HepG2 (cell line): ENCODE data around the gene EEF1AKMT1. TPM values are rescaled to one million over a fixed set of nuclear protein-coding genes. Genes with fewer than 3 reads are reported as not detected.

ENCODE experiments used
- EZH2 ChIP-seq: conservative IDR thresholded peaks from 2 replicates; pipeline ENCODE4 v1.6.1; 2012; ENCODE audit warnings: mild to moderate bottlenecking, low read depth, low read length, moderate library complexity
- REL ChIP-seq: sonication (generic); formaldehyde crosslinking; conservative IDR thresholded peaks from 2 replicates; pipeline ENCODE4 v1.8.0; 2022; ENCODE audit warnings: mild to moderate bottlenecking, missing genetic modification reagents, moderate library complexity
- YEATS2 ChIP-seq: sonication (generic); formaldehyde crosslinking; IDR thresholded peaks from 2 replicates; pipeline ENCODE4 v1.4.0; 2020; ENCODE audit warnings: missing genetic modification reagents, borderline replicate concordance
- ZFX ChIP-seq: sonication (generic); formaldehyde crosslinking; IDR thresholded peaks from 2 replicates; pipeline ENCODE4 v1.4.0; 2020; ENCODE audit warnings: mild to moderate bottlenecking, low read depth, missing genetic modification reagents, moderate library complexity
- ZFY ChIP-seq: sonication (generic); formaldehyde crosslinking; IDR thresholded peaks from 2 replicates; pipeline ENCODE4 v1.4.0; 2020; ENCODE audit warnings: missing genetic modification reagents
- ZNF264 ChIP-seq: sonication (generic); formaldehyde crosslinking; IDR thresholded peaks from 2 replicates; pipeline ENCODE4 v1.4.0; 2020; ENCODE audit warnings: missing genetic modification reagents
- ZNF382 ChIP-seq: sonication (generic); formaldehyde crosslinking; IDR thresholded peaks from 2 replicates; pipeline ENCODE4 v1.5.0; 2020; ENCODE audit warnings: missing genetic modification reagents, mild to moderate bottlenecking, borderline replicate concordance
- ZNF501 ChIP-seq: sonication (generic); formaldehyde crosslinking; IDR thresholded peaks from 2 replicates; pipeline ENCODE4 v1.5.1; 2020; ENCODE audit warnings: mild to moderate bottlenecking, moderate library complexity, missing genetic modification reagents
- ZNF772 ChIP-seq: sonication (generic); formaldehyde crosslinking; IDR thresholded peaks from 2 replicates; pipeline ENCODE4 v1.5.0; 2020; ENCODE audit warnings: mild to moderate bottlenecking, missing genetic modification reagents
- ZSCAN20 ChIP-seq: sonication (generic); formaldehyde crosslinking; IDR thresholded peaks from 2 replicates; pipeline ENCODE4 v1.4.0; 2020; ENCODE audit warnings: missing genetic modification reagents, mild to moderate bottlenecking, borderline replicate concordance
- polyA plus RNA-seq, 8 experiments: library from polyadenylated mRNA; depleted of rRNA in 3 of 8; stranded (reverse) in 7 of 8; unstranded in 1 of 8; fragments of >200 nt; fragmentation: Illumina TruSeq in 4 of 8; extraction: Trizol in 4 of 8; gene quantifications; 2 replicates each; pipeline versions ENCODE4 v1.2.1 to v1.2.3, GENCODE V29; 2011 to 2016; ENCODE audit warnings: low read depth in 4 of 8, missing spikeins in 1 of 8, mixed read lengths in 1 of 8; ENCODE audit not compliant: insufficient read depth in 1 of 8
- total RNA-seq, 5 experiments: library from RNA; depleted of rRNA; stranded (reverse); fragments of >200 nt; fragmentation: Illumina TruSeq; extraction: Trizol; gene quantifications; 2 replicates each; pipeline ENCODE4 v1.2.3, GENCODE V29; 2016; ENCODE audit warnings: low read depth in 1 of 5
- TF ChIP-seq, protein P1 (sequence below): sonication (generic); formaldehyde crosslinking; IDR thresholded peaks from 2 replicates; pipeline ENCODE4 v1.5.1; 2020; ENCODE audit warnings: mild to moderate bottlenecking, missing genetic modification reagents, moderate library complexity
- TF ChIP-seq, protein P2 (sequence below): sonication (generic); formaldehyde crosslinking; IDR thresholded peaks from 2 replicates; pipeline ENCODE4 v1.8.0; 2023; ENCODE audit warnings: mild to moderate bottlenecking, missing genetic modification reagents
- TF ChIP-seq, protein P3 (sequence below): sonication (generic); formaldehyde crosslinking; IDR thresholded peaks from 2 replicates; pipeline ENCODE4 v1.5.0; 2020; ENCODE audit warnings: mild to moderate bottlenecking, missing genetic modification reagents, moderate library complexity
- TF ChIP-seq, protein P4 (sequence below): sonication (generic); formaldehyde crosslinking; IDR thresholded peaks from 2 replicates; pipeline ENCODE4 v1.4.0; 2020; ENCODE audit warnings: mild to moderate bottlenecking, missing genetic modification reagents
- TF ChIP-seq, protein P5 (sequence below): sonication (generic); formaldehyde crosslinking; IDR thresholded peaks from 2 replicates; pipeline ENCODE4 v1.4.0; 2020; ENCODE audit warnings: missing genetic modification reagents
- TF ChIP-seq, protein P6 (sequence below): sonication (generic); formaldehyde crosslinking; IDR thresholded peaks from 2 replicates; pipeline ENCODE4 v1.4.0; 2020; ENCODE audit warnings: mild to moderate bottlenecking, missing genetic modification reagents

Gene EEF1AKMT1
- total and polyA plus RNA-seq, 2 of the 13 experiments (the other 11 are each of a cell fraction or from before 2014, with no cell fraction given), result 6.0 to 16.1 TPM

DNA sequence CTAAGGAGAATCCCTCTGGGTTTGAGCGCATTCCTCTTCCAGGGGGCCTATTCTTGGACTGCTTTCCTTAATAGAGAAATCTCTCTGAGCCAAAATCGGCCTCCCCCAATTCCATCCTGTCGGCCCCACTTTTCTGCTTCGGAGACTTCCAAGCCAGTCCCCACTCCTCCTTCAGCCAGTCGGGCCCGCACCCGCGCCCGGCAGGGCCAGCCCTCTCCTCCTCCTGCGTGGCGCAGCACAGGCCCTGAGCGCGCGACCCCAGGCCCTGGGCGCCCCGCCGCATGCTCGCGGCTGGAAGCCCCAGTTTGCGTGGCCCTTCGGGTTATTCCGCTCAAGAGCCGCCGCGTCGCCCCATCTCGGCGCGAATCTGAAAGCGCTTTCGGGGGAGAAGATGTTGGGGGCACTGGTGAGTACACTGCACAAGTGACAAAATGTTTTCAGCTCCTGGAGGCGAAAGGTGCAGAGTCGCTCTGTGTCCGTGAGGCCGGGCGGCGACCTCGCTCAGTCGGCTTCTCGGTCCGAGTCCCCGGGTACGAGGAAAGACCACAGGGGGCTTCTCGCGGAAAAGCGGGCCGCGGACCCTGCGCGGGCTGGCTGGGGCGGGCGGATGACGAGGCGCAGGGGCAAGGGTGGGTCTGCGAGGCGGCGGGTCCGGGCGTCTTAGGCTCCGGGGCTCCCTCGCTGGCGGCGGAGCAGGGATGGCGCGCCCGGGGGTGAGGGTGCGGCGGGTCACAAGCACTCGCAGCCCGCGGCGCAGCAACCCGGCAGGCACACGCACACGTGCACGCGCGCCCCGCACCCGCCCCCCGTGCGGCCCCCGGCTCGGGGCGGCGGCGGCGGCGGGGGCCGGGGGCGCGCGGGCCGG lies 70.6 kb downstream of the EEF1AKMT1 start, which contains the start of gene IL17D (continued):
- TF ChIP-seq, protein P1, sequence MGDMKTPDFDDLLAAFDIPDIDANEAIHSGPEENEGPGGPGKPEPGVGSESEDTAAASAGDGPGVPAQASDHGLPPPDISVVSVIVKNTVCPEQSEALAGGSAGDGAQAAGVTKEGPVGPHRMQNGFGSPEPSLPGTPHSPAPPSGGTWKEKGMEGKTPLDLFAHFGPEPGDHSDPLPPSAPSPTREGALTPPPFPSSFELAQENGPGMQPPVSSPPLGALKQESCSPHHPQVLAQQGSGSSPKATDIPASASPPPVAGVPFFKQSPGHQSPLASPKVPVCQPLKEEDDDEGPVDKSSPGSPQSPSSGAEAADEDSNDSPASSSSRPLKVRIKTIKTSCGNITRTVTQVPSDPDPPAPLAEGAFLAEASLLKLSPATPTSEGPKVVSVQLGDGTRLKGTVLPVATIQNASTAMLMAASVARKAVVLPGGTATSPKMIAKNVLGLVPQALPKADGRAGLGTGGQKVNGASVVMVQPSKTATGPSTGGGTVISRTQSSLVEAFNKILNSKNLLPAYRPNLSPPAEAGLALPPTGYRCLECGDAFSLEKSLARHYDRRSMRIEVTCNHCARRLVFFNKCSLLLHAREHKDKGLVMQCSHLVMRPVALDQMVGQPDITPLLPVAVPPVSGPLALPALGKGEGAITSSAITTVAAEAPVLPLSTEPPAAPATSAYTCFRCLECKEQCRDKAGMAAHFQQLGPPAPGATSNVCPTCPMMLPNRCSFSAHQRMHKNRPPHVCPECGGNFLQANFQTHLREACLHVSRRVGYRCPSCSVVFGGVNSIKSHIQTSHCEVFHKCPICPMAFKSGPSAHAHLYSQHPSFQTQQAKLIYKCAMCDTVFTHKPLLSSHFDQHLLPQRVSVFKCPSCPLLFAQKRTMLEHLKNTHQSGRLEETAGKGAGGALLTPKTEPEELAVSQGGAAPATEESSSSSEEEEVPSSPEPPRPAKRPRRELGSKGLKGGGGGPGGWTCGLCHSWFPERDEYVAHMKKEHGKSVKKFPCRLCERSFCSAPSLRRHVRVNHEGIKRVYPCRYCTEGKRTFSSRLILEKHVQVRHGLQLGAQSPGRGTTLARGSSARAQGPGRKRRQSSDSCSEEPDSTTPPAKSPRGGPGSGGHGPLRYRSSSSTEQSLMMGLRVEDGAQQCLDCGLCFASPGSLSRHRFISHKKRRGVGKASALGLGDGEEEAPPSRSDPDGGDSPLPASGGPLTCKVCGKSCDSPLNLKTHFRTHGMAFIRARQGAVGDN (CRISPR knock-in tag), result peak; percentile 93
- TF ChIP-seq EZH2 (no peak), ZNF501 (CRISPR knock-in tag) (peak; percentile 80), REL (CRISPR knock-in tag) (no peak), ZNF772 (CRISPR knock-in tag) (0 out of 2 replicates have a peak, but pooled peaks have one; percentile 19), ZNF382 (CRISPR knock-in tag) (no peak), YEATS2 (CRISPR knock-in tag) (peak; percentile 18; the same call in 1 of the 2 replicates), ZSCAN20 (CRISPR knock-in tag) (no peak), ZFY (CRISPR knock-in tag) (peak; percentile 80), ZNF264 (CRISPR knock-in tag) (no peak), ZFX (peak; percentile 86)
- TF ChIP-seq, protein P2, sequence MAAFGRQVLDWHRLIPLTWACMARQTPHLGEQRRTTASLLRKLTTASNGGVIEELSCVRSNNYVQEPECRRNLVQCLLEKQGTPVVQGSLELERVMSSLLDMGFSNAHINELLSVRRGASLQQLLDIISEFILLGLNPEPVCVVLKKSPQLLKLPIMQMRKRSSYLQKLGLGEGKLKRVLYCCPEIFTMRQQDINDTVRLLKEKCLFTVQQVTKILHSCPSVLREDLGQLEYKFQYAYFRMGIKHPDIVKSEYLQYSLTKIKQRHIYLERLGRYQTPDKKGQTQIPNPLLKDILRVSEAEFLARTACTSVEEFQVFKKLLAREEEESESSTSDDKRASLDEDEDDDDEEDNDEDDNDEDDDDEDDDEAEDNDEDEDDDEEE (CRISPR knock-in tag), result 0 out of 2 replicates have a peak, but pooled peaks have one; percentile 59
- TF ChIP-seq, protein P3, sequence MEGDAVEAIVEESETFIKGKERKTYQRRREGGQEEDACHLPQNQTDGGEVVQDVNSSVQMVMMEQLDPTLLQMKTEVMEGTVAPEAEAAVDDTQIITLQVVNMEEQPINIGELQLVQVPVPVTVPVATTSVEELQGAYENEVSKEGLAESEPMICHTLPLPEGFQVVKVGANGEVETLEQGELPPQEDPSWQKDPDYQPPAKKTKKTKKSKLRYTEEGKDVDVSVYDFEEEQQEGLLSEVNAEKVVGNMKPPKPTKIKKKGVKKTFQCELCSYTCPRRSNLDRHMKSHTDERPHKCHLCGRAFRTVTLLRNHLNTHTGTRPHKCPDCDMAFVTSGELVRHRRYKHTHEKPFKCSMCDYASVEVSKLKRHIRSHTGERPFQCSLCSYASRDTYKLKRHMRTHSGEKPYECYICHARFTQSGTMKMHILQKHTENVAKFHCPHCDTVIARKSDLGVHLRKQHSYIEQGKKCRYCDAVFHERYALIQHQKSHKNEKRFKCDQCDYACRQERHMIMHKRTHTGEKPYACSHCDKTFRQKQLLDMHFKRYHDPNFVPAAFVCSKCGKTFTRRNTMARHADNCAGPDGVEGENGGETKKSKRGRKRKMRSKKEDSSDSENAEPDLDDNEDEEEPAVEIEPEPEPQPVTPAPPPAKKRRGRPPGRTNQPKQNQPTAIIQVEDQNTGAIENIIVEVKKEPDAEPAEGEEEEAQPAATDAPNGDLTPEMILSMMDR, result no peak
- TF ChIP-seq, protein P4, sequence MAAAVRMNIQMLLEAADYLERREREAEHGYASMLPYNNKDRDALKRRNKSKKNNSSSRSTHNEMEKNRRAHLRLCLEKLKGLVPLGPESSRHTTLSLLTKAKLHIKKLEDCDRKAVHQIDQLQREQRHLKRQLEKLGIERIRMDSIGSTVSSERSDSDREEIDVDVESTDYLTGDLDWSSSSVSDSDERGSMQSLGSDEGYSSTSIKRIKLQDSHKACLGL, result peak; percentile 64; the same call in 1 of the 2 replicates
- TF ChIP-seq, protein P5, sequence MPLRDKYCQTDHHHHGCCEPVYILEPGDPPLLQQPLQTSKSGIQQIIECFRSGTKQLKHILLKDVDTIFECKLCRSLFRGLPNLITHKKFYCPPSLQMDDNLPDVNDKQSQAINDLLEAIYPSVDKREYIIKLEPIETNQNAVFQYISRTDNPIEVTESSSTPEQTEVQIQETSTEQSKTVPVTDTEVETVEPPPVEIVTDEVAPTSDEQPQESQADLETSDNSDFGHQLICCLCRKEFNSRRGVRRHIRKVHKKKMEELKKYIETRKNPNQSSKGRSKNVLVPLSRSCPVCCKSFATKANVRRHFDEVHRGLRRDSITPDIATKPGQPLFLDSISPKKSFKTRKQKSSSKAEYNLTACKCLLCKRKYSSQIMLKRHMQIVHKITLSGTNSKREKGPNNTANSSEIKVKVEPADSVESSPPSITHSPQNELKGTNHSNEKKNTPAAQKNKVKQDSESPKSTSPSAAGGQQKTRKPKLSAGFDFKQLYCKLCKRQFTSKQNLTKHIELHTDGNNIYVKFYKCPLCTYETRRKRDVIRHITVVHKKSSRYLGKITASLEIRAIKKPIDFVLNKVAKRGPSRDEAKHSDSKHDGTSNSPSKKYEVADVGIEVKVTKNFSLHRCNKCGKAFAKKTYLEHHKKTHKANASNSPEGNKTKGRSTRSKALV, result peak; percentile 93; the same call in 1 of the 2 replicates
- TF ChIP-seq, protein P6, sequence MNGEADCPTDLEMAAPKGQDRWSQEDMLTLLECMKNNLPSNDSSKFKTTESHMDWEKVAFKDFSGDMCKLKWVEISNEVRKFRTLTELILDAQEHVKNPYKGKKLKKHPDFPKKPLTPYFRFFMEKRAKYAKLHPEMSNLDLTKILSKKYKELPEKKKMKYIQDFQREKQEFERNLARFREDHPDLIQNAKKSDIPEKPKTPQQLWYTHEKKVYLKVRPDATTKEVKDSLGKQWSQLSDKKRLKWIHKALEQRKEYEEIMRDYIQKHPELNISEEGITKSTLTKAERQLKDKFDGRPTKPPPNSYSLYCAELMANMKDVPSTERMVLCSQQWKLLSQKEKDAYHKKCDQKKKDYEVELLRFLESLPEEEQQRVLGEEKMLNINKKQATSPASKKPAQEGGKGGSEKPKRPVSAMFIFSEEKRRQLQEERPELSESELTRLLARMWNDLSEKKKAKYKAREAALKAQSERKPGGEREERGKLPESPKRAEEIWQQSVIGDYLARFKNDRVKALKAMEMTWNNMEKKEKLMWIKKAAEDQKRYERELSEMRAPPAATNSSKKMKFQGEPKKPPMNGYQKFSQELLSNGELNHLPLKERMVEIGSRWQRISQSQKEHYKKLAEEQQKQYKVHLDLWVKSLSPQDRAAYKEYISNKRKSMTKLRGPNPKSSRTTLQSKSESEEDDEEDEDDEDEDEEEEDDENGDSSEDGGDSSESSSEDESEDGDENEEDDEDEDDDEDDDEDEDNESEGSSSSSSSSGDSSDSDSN (CRISPR knock-in tag), result peak; percentile 75
